Measurements from ENCODE around the gene QRSL1. TPM values are rescaled to one million over a fixed set of nuclear protein-coding genes. Genes with fewer than 3 reads are reported as not detected.

The QRSL1 gene
- total and polyA plus RNA-seq, 2 experiments from 2014 or later, result 18.4 to 19.3 TPM

GRCh38 chr6:106612671-106613416, 16.5 kb upstream of the QRSL1 start:
- H3K4me3 ChIP-seq, result peak overlapping the region; percentile 37
- H2AFZ ChIP-seq, result no peak overlapping the region
- ATAC-seq, result no peak
- peaks cover 68% of the 10 kb centered on the region for H3K4me1 Mint-ChIP-seq
- no peaks in the 10 kb centered on the region for H3K27me3 ChIP-seq (ENCODE audit: insufficient read depth)
- peaks cover 12% of the 10 kb centered on the region for H3K27me3 Mint-ChIP-seq (ENCODE audit: insufficient read depth, low read depth, poor library complexity)
- peak overlapping the region; percentile 47; the same call in 2 of the 3 replicates for H3K4me3 Mint-ChIP-seq
- peak overlapping the region; percentile 92 for H3K27ac Mint-ChIP-seq
- H3K9me3 Mint-ChIP-seq, result no peaks in the 10 kb centered on the region
- H3K36me3 ChIP-seq (ENCODE audit: insufficient read depth), result no peaks in the 10 kb centered on the region
- H3K4me2 ChIP-seq, result peak overlapping the region; percentile 68
- no peaks in the 10 kb centered on the region for H3K9me2 ChIP-seq (ENCODE audit: insufficient read depth)
- no peaks in the 10 kb centered on the region for H4K20me1 ChIP-seq (replicated peaks; ENCODE audit: insufficient read depth)
- peak overlapping the region; percentile 99 for H3K27ac ChIP-seq (ENCODE audit: low read depth)
- H3K36me3 Mint-ChIP-seq (ENCODE audit: low read depth), result peaks cover 20% of the 10 kb centered on the region
- H3K4me1 ChIP-seq (ENCODE audit: insufficient read depth), result peaks cover 56% of the 10 kb centered on the region
- H3F3A ChIP-seq (replicated peaks; ENCODE audit: low read depth), result peaks cover 12% of the 10 kb centered on the region; the same call in 1 of the 2 replicates
- no peak for TF ChIP-seq CTCF (conservative IDR thresholded peaks at IDR 0.05; ENCODE audit: low read depth in 2 of 2)
- no peak for TF ChIP-seq CREB1 (CRISPR knock-in tag; IDR thresholded peaks at IDR 0.05; ENCODE audit: low read depth)
- no peak for TF ChIP-seq STAT1 (IDR thresholded peaks at IDR 0.05; ENCODE audit: unreplicated experiment)
- no peak for TF ChIP-seq EZH2 (IDR thresholded peaks at IDR 0.05; ENCODE audit: low read depth, unreplicated experiment)
- TF ChIP-seq ZNF331 (CRISPR knock-in tag; IDR thresholded peaks at IDR 0.05; ENCODE audit: low read depth), result no peak
- no peak for TF ChIP-seq POLR2AphosphoS5 (IDR thresholded peaks at IDR 0.05; ENCODE audit: low read depth)
- no peak for TF ChIP-seq JUNB (IDR thresholded peaks at IDR 0.05; ENCODE audit: unreplicated experiment)
- no peak for TF ChIP-seq NANOG (IDR thresholded peaks at IDR 0.05; ENCODE audit: borderline replicate concordance)
- DNase-seq (ENCODE audit: low spot score), result no peak
- no peaks in the 10 kb centered on the region for H3K79me2 ChIP-seq (replicated peaks; ENCODE audit: insufficient read depth)

- Histone ChIP-seq H3K27me3 (ENCODE audit: insufficient read depth) (no peaks in the 10 kb centered on the region), H3K4me2 (peak overlapping the region; percentile 68), H4K20me1 (replicated peaks; ENCODE audit: insufficient read depth) (no peaks in the 10 kb centered on the region), H3K4me3 (peak overlapping the region; percentile 37), H3K36me3 (ENCODE audit: insufficient read depth) (no peaks in the 10 kb centered on the region), H3F3A (replicated peaks; ENCODE audit: low read depth) (peaks cover 12% of the 10 kb centered on the region; the same call in 1 of the 2 replicates), H3K4me1 (ENCODE audit: insufficient read depth) (peaks cover 56% of the 10 kb centered on the region), H3K27ac (ENCODE audit: low read depth) (peak overlapping the region; percentile 99), H3K79me2 (replicated peaks; ENCODE audit: insufficient read depth) (no peaks in the 10 kb centered on the region), H3K9me2 (ENCODE audit: insufficient read depth) (no peaks in the 10 kb centered on the region), H2AFZ (no peak overlapping the region)
- H3K27ac Mint-ChIP-seq, result peak overlapping the region; percentile 92
- peaks cover 12% of the 10 kb centered on the region for H3K27me3 Mint-ChIP-seq (ENCODE audit: insufficient read depth, low read depth, poor library complexity)
- DNase-seq (ENCODE audit: low spot score), result peak; percentile 66
- peaks cover 69% of the 10 kb centered on the region for H3K4me1 Mint-ChIP-seq
- TF ChIP-seq ZNF462 (CRISPR knock-in tag; IDR thresholded peaks at IDR 0.05) (peak; percentile 34; the same call in 1 of the 2 replicates), NANOG (IDR thresholded peaks at IDR 0.05; ENCODE audit: borderline replicate concordance) (peak; percentile 76), EZH2 (IDR thresholded peaks at IDR 0.05; ENCODE audit: low read depth, unreplicated experiment) (no peak)
- no peaks in the 10 kb centered on the region for H3K9me3 Mint-ChIP-seq
- H3K4me3 Mint-ChIP-seq, result peak overlapping the region; percentile 47
- ATAC-seq, result peak; percentile 49
- peaks cover 24% of the 10 kb centered on the region for H3K36me3 Mint-ChIP-seq (ENCODE audit: low read depth)
Measured at GRCh38 chr6:106613590-106613989, 15.8 kb upstream of the QRSL1 start.
